ENCODE results near the gene TMEM37. TPM values are rescaled to one million over a fixed set of nuclear protein-coding genes. Genes with fewer than 3 reads are reported as not detected.

The TMEM37 gene
- total and polyA plus RNA-seq, 4 donors = 17.6 to 125 (median 37.4) TPM

- H3K27me3 ChIP-seq (ENCODE audit: control insufficient read depth in 4 of 4, insufficient read depth in 4 of 4, low read length in 3 of 4) = no peaks in the 10 kb centered on the region
- H3K9ac ChIP-seq (ENCODE audit: low read depth in 1 of 2, low read length in 2 of 2) = no peak overlapping the region
- H3K4me3 ChIP-seq (ENCODE audit: low read depth in 1 of 3, low read length in 3 of 3) = no peak overlapping the region
- no peak for DNase-seq (ENCODE audit: low spot score)
- TF ChIP-seq ZBTB33 (IDR thresholded peaks at IDR 0.05) (no peak), TAF1 (conservative IDR thresholded peaks at IDR 0.05) (no peak), FOXA2 (IDR thresholded peaks at IDR 0.05) (no peak), RAD21 (IDR thresholded peaks at IDR 0.05) (no peak), EGR1 (IDR thresholded peaks at IDR 0.05; ENCODE audit: low read depth in 2 of 2) (no peak), YY1 (IDR thresholded peaks at IDR 0.05) (no peak), RXRA (IDR thresholded peaks at IDR 0.05) (no peak), CTCF (IDR thresholded peaks at IDR 0.05; ENCODE audit: low read depth, low read length, missing input control) (no peak), GABPA (IDR thresholded peaks at IDR 0.05 in 1 of 2, conservative IDR thresholded peaks at IDR 0.05 in 1 of 2) (no peak), FOXA1 (IDR thresholded peaks at IDR 0.05) (no peak), ATF3 (IDR thresholded peaks at IDR 0.05) (no peak), REST (IDR thresholded peaks at IDR 0.05) (no peak), JUND (IDR thresholded peaks at IDR 0.05) (no peak), HNF4A (conservative IDR thresholded peaks at IDR 0.05) (no peak), MAX (IDR thresholded peaks at IDR 0.05) (no peak), NR2F2 (IDR thresholded peaks at IDR 0.05) (no peak), HNF4G (IDR thresholded peaks at IDR 0.05) (no peak), SP1 (IDR thresholded peaks at IDR 0.05) (no peak)
- peaks cover 0 to 6% (median 3%) of the 10 kb centered on the region in 4 donors for H3K4me1 ChIP-seq (ENCODE audit: control insufficient read depth in 4 of 4, insufficient read depth in 4 of 4, low read length in 3 of 4)
- H3K36me3 ChIP-seq (ENCODE audit: control insufficient read depth in 4 of 4, insufficient read depth in 3 of 4, low read depth in 1 of 4, low read length in 3 of 4) = no peaks in the 10 kb centered on the region
- no peaks in the 10 kb centered on the region for H3K9me3 ChIP-seq (ENCODE audit: control insufficient read depth in 4 of 4, low read length in 3 of 4)
- 94% methylated on average over 17 of the region's 17 CpGs for WGBS
- H3K27ac ChIP-seq (ENCODE audit: low read depth in 1 of 2, low read length in 2 of 2) = no peak overlapping the region
These were observed 42.9 kb downstream of the TMEM37 start for GRCh38 chr2:119474371-119475224.

Measured in liver (tissue), 9 donors.